Hindlimb muscle (tissue), 1 donor: ENCODE measurements around the gene NEURL4. TPM values are rescaled to one million over a fixed set of nuclear protein-coding genes. Genes with fewer than 3 reads are reported as not detected.
"Not testable (repeated sequence)": the region's sequence is repeated elsewhere in the genome, so short reads cannot be mapped to it uniquely, and the experiment has no call there.

ENCODE experiments used
- DNase-seq: peaks from one replicate; pipeline ENCODE4 v3.0.0-alpha.2; 2013
- polyA plus RNA-seq: library from polyadenylated mRNA; unstranded; fragments of 120-200 nt; gene quantifications from one replicate; pipeline ENCODE4 v1.2.1, GENCODE V29; 2013; ENCODE audit not compliant: insufficient read length

Gene NEURL4
- 23.9 TPM for polyA plus RNA-seq

- DNase-seq, result no peak
Measured at GRCh38 chr17:7328840-7329373, at the start of gene NEURL4. TSS of gene NEURL4 (minus strand) at chr17:7329335. CDS start at chr17:7329312, 23 bp downstream.

DNA sequence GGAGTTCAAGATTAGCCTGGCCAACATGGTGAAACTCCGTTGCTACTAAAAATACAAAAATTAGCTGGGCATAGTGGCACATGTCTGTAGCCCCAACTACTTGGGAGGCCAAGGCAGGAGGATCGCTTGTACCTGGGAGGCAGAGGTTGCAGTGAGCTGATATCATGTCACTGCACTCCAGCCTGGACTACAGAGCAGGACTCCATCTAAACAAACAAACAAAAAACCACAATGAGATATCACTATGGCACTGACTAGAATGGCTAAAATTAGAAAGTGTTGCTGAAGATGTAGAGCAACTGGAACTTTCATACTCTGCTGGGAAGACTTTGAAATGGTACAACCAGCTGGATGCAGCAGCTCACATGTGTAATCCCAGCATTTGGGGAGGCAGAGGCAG, 45.2 kb upstream of the NEURL4 start:
- DNase-seq, result no peak

- no peak for DNase-seq
Measured at GRCh38 chr17:7370853-7371252, 41.7 kb upstream of the NEURL4 start.

DNA sequence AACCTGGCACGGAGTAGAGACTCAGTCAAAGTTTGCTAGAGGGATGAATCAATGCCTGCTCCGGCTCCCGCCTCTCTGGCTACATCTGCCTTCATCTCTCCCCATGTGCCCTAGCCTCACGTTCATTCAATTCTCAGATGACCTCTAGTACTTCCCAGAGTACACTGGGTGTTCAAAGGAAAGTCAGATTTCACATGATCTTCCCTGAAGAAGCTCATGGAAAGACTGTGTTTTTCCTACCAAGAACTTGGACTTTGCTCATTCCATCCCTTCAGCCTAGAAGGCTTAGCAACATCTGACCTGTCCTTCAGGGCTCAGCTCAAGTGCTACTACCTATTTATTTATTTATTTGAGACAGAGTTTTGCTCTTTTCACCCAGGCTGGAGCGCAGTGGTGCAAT, 40.7 kb upstream of the NEURL4 start:
- DNase-seq, result no peak

GRCh38 chr17:7368599-7368994, 39.5 kb upstream of the NEURL4 start:
- not testable (repeated sequence) for DNase-seq

- no peak for DNase-seq
Measured at GRCh38 chr17:7367918-7368598, 38.9 kb upstream of the NEURL4 start.

GRCh38 chr17:7367083-7367482, 37.9 kb upstream of the NEURL4 start:
- no peak for DNase-seq

DNA sequence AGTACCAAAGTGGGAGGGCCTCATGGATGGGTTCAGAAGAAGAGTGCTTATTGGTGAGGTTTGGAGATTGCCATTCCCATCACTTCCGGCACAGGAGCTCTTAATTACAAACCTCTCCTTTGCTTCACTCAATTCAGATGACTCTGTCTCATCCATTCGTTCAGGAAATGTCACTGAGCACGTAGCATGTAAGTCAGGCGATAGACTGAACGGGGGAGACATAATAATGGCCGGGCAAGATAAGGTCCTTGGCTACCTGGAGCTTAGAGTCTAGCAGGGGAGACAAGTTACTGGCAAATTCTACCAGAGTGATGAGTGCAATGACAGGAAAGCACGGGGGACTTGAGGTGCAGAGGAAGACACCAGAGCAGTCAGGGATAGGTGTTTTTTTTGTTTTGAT, 36.8 kb upstream of the NEURL4 start:
- not testable (repeated sequence) for DNase-seq

- DNase-seq, result no peak
Measured at GRCh38 chr17:7363311-7363710, 34.2 kb upstream of the NEURL4 start.

DNA sequence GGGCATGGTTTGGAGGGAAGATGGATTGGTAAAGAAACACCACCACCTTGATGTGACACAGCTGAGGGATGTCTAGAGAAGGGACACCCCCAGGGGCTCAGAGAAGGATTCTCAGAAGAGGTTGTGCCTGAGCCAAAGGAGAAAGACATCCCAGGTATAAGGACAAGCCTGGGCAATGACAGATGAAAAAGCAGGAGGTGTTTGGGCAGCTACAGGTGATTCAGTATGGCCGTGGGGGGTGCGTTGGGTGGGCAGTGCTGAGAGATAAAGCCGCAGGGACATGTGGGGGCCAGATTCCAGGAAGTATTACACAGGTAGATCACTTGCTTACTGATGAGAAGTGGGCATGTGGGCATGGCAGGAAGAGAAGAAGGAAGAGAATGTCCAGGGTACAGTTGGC, 32.8 kb upstream of the NEURL4 start:
- DNase-seq, result no peak

DNA sequence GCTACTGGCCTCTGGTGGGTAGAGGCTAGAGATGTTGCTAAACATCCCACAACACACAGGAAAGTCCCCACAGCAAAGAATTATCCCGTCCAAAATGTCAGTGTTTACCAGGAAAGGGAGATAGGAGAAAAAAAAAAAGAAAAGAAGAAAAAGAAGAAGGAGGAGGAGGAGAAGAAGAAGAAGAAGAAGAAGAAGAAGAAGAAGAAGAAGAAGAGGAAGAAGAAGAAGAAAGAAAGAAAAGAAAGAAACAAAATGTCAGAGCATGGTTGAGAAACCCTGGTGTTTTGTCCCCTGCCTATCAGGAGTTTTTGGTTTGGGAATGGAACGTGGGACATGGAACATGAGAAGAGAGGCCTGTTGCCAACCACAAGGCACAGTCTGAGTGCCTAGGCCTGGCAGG, 28.2 kb upstream of the NEURL4 start:
- DNase-seq, result no peak

GRCh38 chr17:7356756-7357155, 27.6 kb upstream of the NEURL4 start:
- DNase-seq, result no peak

GRCh38 chr17:7356072-7356549, 27.0 kb upstream of the NEURL4 start:
- DNase-seq, result no peak

DNA sequence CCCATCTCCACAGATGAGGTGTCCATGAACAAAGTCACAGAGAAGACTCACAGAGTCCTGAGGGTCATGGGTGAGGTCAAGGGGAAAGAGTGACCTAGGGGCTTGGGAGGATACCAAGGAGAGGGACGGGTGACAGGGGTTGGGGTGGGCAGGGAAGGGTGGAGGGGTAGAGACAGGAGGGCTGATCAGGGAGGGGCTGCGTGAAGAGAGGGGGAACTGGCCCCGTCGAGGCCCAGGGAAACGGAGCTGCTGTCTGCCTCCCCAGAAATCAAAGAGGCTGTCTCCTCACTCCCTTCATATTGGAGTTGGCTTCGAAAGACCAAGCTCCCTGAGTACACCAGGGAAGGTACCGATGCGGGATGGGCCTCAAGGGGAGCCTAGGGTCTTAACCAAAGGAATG, 26.4 kb upstream of the NEURL4 start:
- DNase-seq, result no peak

GRCh38 chr17:7355053-7355452, 25.9 kb upstream of the NEURL4 start, which contains the start of gene TMEM95:
TSS of gene TMEM95 (plus strand) at chr17:7355156. CDS start at chr17:7355205, 49 bp downstream.
- DNase-seq, result no peak

DNA sequence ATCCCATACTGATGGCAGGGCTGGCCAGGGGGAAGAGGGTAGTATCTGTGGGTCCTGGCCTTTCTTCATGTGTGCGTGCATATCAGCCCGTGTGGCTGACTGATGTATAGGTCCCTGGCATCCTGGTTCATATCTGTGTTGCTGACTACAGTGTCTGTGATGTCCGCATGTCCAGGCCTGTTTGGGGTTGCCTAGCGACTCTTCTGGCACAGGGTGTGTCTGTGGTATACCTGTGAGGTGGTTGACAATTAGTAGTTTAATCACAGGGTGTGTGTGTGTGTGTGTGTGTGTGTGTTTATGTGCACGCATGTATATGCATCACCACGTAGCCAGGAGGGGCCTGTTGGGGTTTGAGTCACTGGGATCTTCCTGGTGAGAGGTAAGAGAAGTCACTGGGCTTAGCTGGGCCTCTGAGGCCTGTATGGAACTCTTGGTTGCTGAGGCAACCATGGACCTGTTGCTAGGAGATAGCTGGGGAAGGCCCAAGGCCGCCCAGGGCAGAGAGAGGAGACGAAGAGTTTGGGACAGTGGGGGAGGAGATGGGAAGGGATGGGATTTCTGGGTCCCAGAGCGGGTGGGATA, 25.2 kb upstream of the NEURL4 start:
- DNase-seq, result no peak

DNA sequence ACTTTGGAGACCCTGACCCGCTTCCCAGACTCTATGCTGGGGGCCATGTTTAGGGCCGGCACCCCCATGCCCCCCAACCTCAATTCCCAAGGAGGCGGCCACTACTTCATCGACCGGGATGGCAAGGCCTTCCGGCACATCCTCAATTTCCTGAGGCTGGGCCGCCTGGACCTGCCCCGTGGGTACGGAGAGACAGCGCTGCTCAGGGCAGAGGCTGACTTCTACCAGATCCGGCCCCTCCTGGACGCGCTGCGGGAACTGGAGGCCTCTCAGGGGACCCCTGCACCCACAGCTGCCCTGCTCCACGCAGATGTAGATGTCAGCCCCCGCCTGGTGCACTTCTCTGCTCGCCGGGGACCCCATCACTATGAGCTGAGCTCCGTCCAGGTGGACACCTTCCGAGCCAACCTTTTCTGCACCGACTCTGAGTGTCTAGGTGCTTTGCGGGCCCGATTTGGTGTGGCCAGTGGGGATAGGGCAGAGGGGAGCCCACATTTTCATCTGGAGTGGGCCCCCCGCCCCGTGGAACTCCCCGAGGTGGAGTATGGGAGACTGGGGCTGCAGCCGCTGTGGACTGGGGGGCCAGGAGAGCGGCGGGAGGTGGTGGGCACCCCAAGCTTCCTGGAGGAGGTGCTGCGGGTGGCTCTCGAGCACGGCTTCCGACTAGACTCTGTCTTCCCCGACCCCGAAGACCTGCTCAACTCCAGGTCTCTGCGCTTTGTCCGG, 23.9 kb upstream of the NEURL4 start:
- DNase-seq, result no peak

DNA sequence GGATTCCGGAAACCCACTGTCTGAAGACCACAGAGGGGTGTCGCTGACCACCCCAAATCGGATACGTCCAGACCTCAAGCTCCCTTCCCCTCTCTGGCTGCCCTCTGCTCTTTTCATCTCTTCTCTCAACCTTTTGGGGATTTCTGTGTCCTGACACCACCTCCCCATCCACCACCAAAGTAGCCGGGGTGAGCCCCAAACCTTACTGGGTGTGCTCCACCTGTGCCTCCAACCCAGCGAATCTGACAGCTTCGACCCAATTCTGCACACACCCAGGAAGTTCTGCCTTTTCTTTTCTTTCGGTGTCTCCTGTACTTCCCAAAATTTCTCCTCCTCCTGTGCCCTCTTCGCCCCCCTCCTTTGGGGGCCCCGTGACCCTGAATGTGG, 23.4 kb upstream of the NEURL4 start:
- no peak for DNase-seq

DNA sequence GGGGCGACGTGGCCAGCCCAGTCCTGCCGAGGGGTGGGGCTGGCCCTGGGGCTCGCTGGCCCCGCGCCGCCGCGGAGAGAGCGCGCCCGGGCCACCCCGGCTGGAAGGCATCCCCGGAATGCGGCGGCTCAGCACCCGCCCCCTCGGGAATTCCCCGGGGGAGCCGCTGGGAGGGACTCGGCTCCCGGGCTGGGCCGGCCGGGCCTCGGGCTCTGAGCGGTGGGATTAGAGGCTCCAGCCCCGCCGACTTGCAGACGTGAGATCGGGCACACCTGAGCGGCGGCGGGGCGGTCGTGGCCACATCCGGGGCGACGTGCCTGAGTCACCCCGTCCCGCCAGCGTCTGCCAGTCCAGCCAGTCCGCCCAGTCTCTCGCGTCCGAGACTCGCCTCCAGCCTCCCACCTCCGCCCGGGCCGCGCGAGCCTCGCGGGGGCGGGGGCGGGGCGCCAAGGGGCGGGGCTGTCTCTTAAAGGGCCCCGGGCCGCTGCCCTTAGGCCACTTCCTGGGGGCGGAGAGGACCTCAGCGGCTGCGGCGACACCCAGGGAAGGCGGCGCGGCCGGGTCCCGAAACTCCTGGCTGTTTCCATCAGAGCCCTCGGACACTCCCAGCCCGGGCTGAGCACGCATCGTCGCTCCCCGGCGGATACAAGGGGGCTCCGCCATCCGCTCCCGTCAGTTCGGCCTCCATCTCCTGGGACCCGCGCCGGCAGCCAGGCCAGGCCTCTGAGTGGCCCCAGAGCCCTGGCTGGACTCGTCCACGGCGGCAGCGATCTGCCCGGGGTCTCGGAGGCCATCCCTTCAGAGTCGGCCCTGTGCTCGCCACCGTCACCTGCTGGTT, 22.7 kb upstream of the NEURL4 start, which contains the start of gene KCTD11:
Gene KCTD11, plus strand, starts transcription at position 498 of the 838 bp plus-strand sequence.
- DNase-seq, result peak; percentile 79

DNA sequence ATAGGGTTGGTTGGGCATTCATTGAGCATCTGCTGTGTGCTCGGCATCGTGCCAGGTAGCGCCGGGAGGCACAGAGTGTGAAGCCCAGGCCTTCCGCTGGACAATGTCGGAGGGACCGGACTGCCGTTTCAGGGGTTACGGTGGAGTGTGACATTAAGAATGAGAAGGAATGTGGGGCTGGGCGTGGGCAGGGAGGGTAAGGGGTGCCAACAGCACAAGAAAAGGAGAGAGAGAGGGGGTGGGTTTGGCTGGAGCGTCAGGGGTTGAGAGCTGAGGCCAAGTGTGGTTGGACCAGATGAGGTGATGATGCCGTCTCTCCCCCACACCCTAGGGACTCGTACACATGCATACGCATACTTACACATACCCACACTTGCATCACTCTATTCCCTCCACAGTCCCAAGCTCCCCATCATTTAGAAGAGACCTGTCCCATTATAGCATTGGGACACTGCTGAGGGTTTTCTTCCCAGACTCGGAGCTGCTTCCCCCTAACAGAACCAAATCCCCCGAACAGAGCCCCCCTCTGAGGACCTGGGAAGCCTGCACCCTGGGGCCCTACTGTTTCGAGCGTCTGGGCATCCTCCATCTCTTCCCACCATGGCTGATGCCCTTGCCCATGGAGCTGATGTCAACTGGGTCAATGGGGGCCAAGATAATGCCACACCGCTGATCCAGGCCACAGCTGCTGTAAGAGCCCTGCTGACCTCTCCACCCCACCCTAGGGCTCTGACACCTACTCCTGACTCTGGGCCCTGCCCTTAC, 19.5 kb upstream of the NEURL4 start:
- DNase-seq, result no peak
